ENCODE data around the gene PREB.
"Not testable (repeated sequence)": the region's sequence is repeated elsewhere in the genome, so short reads cannot be mapped to it uniquely, and the experiment has no call there.

Gene PREB

DNA sequence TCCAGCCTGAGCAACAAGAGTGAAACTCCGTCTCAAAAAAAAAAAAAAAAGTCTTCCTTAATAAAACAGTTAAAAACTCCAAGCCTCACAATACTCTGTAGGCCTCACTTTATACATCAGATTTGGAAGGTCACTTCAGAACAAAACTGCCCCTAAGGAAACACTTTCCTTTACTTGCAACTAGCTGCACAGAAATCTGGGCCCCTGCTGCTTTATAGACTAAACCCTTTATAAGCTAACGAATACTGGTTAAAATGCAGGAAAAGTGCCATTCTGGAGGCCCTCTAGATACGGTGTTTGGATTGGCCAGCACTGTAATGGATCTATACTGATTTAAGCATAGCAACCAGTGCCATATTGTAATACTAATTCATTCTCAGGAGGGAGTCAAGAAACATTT is 9.3 kb downstream of the PREB start:
- no peak for DNase-seq

DNA sequence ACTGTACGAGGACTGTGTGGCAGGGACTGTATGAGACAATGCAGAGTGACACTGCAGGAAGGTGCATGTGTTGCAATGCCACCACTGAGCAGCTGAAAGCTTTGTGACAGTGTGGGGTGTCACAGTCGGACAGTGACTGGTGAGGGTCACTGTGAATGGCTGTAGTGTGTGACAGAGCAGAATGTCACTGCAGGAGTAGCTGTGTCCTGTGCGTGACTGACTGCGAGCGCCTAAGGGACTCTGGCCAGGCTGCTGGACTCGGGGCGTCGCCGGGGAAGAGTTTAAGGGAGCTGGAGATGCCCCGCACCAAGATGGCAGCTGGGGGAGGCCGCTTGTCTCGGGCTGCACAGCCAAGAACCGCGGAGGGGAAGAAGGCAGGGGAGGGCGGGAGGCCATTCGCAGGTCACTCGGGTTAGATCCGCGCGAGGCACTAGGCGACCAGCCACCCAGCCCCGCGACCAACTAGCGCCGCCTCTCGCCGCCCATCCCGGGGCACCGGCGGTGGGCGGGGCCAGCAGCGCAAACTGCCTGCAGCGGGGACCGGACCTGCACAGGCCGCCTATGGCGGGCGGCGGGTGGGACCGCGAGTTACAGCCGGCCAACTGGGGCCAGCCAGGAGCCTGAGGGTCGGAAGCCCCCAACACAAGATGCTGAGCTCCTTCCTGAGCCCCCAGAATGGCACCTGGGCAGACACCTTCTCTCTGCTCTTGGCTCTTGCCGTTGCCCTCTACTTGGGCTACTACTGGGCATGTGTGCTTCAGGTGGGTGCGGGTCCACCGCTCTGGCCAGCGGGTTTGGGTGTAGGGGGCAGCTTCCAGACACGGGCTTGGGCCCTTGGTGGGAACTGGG is 10.9 kb downstream of the PREB start, which contains the start of gene ABHD1:
ABHD1 (plus strand) TSS at position 514 of the 849 bp plus-strand sequence; CDS start at position 648, 134 bp downstream.
- DNase-seq = peak; percentile 43

DNA sequence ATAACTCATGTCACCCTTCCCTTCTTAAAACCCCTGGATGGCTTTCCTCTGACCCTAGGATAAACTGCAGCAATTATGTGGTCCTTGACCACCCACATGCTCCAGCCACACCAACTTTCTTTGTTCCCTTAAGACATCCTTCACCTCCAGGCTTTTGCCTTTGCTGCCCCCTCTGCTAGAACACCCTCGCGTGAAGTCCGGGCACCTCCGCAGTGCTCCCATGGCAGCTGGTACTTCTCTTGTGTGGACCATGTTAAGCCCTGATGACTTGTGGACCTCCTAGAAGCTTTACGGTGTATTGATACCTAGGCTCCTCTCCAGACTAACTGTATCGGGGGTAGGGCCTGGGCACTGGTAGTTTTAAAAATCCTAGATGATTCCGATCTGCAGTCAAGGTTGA is 11.6 kb downstream of the PREB start:
- no peak for DNase-seq

DNA sequence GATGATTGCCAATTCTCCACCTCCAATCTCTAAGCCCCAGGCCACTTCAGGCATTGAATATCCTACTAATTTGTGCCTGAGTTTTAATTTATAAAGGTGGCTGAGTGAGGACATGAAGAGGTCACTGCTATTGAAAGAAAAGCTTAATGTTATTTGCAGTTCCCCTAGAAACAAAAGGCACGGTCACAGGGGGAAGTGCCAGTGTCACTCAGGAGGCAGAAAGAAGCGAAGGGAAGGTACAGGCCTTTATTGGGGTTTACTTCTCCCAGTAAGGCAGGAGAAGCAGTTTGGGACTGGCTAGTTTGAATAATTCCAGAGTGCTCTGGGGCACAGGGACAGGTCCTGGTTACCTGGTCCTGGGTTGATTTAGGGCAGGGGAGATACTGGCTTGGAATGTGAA is 12.5 kb downstream of the PREB start:
- no peak for DNase-seq

DNA sequence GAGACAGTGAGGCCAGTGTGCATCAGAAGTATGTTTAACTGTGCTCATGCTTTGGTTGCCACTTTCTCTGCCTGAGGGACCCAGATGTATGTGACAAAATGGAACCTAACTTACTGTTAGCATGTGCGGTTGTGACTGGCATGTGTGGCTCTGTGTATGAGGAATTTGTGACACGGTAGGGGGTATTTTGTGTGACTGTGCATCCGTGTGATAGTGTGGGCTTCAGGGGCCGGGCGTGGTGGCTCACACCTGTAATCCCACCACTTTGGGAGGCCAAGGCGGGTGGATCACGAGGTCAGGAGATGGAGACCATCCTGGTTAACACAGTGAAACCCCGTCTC is 15.1 kb downstream of the PREB start:
- not testable (repeated sequence) for DNase-seq

DNA sequence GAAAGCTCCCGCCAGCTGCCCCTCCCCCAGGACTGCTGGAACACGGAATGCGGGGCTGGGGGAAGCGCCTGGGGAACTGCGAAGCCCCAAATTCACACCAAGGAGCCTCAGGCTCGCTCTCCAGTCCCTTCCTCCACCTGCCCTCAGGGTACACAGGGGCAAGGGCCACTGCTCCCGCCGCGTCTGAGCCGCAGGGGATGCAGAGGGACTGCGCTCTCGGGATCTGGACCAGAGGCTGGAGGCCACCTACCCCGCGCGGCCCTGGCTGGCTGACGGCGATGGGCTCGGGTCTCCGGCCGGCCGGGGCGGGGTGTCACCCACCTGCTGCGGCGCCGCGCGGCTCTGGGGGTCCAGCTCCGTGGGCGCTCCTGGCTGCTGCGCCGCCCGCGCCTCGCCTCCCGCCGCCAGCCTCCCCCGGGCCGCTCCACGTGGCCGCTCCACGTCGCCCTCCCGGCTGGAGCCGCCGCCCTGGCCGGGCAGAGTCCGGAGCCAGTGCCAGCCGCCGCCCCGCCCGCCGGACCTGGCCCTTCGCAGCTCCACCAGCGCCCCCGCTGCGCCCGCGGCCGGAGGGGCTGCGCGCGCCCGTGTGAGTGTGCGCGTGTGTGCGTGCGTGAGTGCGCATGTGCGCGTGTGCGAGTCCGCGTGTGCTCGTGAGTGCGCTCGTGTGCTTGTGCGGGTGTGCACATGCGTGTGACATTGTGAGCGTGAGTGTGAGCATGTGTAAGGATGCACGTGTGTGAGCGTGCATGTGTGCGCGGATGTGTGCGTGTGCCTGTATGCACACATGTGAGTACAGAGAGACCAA is 15.7 kb downstream of the PREB start, which contains the start of gene CGREF1:
CGREF1 (minus strand) TSS at position 604 of the 805 bp plus-strand sequence. CDS start 14,762 bp downstream, outside the sequence.
- DNase-seq = no peak

DNA sequence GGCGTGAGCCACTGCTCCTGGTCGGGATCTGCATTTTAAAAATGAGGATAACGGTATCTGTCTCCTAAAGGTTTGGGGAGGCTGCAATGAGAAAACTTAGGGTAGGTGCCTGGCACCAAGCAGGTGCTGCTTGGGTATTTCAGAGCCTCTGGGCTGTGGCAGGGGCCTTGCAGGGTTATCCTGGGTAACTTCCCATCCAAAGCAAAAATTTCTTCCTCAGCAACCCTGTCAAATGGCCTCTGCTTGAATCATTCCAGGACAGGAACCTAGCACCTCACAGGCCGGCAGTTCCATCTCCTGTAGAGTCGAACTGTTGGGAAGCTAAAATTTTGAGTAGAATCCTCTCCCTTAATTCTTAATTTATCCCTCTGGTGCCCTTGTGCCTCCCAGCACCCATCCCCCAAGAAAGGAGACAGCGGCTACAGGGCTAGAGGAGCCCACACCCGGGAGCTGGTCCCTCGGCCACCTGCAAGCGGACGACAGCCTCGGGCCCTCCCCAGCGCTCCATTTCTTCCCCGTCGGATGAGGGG is 16.4 kb downstream of the PREB start:
- no peak for DNase-seq

DNA sequence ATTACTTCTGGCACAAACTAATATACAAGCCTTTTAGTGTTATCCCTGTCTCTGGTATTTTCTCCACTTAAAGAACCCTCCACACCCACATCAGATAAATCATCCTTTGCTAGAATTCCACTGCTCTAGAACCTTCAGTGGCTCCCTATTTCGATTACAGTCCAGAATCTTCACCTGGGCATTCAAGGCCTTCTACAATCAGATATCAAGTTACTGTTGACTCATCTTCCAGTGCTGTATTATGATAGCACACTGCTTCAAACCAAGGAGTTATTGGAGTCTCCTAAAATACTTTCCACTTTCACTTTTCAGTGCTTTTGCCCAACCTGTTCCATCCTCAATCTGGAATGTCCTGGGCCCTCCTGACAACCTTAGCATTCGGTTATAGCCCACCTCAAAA is 18.9 kb downstream of the PREB start:
- no peak for DNase-seq

DNA sequence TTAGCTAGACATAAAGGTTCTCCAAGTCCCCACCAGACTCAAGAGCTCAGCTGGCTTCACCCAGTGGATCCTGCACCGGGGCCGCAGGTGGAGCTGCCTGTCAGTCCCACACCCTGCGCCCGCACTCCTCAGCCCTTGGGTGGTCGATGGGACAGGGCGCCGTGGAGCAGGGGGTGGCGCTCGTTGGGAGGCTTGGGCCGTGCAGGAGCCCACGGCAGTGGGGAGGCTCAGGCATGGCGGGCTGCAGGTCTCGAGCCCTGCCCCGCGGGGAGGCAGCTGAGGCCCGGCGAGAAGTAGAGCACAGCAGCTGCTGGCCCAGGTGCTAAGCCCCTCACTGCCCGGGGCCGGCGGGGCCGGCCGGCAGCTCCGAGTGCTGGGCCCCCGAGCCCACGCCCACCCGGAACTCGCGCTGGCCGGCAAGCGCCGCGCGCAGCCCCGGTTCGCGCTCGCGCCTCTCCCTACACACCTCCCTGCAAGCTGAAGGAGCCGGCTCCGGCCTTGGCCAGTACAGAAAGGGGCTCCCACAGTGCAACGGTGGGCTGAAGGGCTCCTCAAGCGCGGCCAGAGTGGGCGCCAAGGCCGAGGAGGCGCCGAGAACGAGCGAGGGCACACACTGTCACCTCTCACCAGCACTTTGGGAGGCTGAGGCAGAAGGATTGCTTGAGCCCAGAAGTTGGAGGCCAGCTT is 22.9 kb downstream of the PREB start:
- not testable (repeated sequence) for DNase-seq

DNA sequence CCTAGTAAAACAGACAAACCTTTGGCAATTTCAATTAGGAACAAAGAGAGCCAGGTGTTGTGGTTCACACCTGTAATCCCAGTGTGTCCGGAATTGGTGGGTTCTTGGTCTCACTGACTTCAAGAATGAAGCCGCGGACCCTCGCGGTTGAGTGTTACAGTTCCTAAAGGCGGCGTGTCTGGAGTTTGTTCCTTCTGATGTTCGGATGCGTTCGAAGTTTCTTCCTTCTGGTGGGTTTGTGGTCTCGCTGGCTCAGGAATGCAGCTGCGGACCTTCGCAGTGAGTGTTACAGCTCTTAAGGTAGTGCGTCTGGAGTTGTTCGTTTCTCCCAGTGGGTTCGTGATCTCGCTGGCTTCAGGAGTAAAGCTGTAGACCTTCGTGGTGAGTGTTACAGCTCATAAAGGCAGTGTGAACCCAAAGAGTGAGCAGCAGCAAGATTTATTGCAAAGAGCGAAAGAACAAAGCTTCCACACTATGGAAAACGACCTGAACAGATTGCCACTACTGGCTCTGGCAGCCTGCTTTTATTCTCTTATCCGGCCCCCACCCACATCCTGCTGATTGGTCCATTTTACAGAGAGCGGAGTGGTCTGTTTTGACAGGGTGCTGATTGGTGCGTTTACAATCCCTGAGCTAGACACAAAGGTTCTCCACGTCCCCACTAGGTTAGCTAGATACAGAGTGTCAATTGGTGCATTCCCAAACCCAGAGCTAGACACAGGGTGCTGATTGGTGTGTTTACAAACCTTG is 23.7 kb downstream of the PREB start:
- DNase-seq = not testable (repeated sequence)

DNA sequence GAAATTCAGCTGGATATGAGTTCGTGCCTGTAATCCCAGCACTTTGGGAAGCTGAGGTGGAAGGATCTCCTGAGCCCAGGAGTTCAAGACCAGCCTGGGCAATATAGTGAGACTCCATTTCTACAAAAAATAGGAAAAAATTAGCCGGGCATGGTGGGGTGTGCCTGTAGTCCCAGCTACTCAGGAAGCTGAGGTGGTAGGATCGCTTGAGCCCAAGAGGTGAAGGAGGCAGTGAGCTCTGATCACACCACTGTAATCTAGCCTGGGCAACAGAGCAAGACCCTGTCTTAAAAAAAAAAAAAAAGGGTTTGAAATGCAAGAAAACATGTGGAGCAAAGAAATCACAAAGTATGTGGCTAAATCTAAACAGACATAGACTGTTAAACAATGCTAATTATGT is 25.4 kb downstream of the PREB start:
- no peak for DNase-seq

DNA sequence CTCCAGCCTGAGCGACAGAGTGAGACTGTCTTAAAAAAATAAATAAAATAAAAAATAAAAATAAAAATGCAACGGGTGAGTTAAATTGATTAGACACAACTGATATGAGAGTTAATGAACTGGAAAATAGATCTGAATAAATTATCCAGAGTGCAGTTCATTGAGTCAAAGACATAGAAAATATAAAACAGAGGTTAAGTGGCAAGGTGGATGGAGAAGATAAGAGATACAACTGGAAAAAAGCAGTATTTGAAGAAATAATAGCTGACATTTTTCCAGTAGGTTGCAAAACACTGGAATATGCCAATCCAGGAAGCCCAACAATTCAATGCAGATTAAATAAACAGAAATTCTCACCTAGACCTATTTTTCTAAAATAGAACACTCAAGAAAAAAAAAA is 26.2 kb downstream of the PREB start:
- DNase-seq = no peak

DNA sequence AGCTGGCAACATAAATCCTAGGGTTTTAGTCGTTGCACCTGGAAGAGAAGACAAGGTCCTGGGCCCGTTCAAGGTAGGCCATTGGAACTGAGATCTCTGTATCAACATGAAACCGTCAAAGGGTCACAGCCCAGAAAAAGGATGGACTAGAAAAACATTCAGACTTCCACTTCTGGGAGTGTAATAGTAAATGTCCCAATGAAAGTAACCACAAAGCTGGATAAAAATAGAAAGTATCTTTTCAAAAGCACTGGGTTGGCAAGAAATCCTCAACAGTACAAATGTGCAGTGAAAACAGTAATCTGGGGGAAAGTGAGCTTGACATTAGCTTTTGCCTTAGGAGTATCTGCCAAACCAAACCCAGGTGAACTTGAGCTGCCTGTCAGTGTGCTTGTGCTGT is 28.5 kb downstream of the PREB start:
- no peak for DNase-seq

DNA sequence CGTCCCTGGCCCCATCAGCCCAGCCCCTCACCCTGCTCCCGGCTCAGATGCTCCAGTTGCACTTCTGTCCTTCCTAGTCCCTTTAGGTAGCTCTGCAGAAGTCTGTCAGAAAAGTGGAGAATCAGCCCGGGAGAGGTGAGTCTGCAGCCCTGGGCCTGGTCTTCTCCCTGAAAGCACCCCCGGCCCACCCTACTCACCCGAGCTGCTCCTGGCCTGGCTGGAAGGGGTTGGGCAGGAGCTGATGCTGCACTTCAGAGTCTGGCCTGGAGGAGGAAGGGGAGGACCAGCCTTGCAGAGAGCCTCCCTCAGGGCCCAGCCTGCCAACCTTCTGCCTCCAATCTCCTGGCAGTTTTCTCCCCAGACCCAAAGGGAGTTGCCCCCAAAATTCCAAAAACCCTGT is 32.1 kb downstream of the PREB start:
- no peak for DNase-seq

DNA sequence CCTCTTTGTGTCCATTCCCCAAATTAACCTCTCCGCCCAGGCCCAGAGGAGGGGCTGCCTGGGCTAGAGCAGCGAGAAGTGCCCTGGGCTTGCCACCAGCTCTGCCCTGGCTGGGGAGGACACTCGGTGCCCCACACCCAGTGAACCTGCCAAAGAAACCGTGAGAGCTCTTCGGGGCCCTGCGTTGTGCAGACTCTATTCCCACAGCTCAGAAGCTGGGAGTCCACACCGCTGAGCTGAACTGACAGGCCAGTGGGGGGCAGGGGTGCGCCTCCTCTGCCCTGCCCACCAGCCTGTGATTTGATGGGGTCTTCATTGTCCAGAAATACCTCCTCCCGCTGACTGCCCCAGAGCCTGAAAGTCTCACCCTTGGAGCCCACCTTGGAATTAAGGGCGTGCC is 34.4 kb downstream of the PREB start:
- DNase-seq = no peak

DNA sequence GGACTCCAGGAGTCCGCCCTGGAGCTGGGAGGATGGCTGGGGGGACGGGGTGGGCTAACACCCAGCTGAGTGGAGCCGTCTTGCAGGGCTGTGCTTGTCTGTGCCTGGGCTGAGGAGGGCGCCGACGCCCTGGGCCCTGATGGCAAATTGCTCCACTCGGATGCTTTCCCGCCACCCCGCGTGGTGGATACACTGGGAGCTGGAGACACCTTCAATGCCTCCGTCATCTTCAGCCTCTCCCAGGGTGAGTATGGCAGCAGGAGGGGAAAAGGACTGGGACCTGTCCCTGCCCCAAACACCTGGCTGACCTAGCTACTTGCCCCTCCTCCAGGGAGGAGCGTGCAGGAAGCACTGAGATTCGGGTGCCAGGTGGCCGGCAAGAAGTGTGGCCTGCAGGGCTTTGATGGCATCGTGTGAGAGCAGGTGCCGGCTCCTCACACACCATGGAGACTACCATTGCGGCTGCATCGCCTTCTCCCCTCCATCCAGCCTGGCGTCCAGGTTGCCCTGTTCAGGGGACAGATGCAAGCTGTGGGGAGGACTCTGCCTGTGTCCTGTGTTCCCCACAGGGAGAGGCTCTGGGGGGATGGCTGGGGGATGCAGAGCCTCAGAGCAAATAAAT is 35.0 kb downstream of the PREB start:
- DNase-seq = no peak

DNA sequence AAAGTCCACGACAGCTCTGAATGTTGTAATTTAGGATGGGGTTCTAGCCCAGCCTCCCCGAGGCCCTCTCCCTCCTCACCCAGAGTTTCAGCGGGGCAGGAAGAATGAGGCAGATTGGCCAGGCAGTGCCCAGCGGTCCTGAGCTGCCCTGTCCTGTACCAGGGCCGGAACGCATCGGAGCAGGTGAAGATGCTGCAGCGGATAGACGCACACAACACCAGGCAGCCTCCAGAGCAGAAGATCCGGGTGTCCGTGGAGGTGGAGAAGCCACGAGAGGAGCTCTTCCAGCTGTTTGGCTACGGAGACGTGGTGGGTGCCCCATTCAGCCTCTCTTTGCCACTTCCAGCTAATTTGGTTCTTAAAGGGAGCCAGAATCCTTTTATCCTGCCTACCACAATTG is 37.1 kb downstream of the PREB start:
- DNase-seq = no peak

DNA sequence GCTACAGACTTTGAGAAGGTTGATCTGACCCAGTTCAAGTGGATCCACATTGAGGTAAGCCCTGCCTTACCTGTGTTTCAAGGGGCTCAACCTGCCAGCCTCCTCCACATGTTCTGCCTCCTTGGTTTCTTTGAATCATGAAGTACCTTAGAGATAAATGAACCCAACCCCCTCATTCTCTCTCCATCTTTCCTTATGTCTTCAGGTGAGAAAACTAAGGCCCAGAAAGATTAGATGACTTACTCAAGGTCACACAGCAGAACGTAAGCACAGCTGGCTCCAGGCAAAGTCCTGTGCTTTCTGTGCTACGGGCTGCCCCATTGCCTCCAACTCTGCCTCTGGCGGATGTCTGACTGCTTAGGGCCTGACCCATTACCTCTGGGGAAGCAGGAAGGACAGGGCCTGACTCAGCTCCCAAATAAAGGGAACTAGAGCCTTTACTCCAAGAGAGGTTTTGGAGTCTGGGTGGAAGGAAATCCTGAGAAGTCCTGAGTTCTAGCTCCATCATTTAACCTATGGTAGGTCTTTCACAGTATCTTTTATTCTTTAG is 37.6 kb downstream of the PREB start:
- peak; percentile 77 for DNase-seq

DNA sequence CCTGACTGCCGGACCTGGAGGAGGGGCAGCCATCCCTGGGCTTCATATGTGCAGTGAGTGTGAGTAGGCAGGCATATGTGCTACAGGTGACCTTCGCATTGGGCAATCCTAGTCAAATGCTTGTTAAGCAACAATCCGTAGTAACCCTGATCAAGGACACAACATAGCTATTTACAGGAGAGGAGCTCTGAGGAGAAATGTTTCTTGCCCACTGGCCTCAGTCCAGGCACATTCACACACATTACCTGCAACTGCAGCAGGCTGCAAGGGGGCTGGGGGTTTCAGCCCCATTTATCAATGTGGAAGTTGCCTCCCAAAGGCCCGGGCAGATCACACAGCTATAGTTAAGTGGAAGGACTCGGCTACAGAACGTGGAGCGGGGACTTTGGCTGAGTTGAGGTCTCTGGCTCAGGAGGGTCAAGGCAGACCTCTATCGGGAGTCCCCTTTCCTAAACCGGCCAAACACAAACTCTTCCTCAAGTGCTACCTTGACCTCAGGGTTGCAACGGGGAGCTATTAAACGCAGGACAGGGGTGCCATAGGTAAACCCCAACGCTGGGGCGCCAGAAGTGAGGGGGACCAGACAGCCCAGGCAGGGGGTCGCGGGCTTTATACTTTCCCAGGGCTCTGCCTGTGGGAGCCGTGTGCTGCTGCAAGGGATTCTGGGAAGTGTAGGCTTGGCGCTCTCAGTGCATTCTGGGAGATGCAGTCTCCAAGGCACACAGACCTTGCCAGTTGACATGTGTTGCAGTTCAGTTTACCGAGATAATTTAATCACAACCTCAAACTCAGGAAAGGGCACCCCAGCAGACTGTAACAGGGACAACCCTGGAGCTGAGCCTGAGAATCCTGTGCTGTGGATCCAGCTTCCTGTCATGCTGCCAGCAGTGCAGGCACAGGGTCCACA is 38.4 kb downstream of the PREB start:
- DNase-seq = peak; percentile 44

DNA sequence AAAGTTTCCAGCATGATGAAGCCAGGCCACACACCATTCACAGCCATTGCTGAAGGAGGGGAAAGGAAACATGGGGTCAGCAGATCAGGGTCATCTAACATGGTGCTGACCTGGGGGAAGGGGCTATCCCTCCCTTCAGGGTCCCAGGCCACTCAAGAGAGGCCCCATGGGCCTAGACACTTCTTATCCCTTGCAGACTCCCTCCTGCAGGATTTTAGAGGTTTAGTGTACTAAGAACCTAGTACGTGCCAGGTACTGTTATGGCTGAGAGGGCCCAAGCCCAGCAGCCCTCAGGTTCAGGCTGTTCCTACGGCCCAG is 39.0 kb downstream of the PREB start:
- no peak for DNase-seq

Measured in suppressor macrophage treated with lipopolysaccharide for 4 hours (primary cell).